Gastroesophageal sphincter (tissue), 4 donors: Measurements from ENCODE around the gene DUOXA1. TPM values are rescaled to one million over a fixed set of nuclear protein-coding genes. Genes with fewer than 3 reads are reported as not detected.

Experiments used
- ATAC-seq: fragments of 150-250 bp; one replicate; pipeline ENCODE4 v1.9.1; 2016; ENCODE audit warnings: mild to moderate bottlenecking, moderate library complexity
- H3K27ac ChIP-seq, 4 donors: fragments of 200-600 bp; sonication (generic) in 3 of 4; 1 replicate in 3 of 4; 2 replicates in 1 of 4; pipeline ENCODE4 v1.5.1; 2016 to 2019
- H3K27me3 ChIP-seq: fragments of 200-600 bp; sonication (generic); one replicate; pipeline ENCODE4 v1.5.1; 2019
- H3K36me3 ChIP-seq, 2 donors: fragments of 200-600 bp; sonication (generic); one replicate each; pipeline ENCODE4 v1.5.1; 2019; ENCODE audit warnings: control low read depth in 1 of 2
- H3K4me1 ChIP-seq, 3 donors: fragments of 200-600 bp; sonication (generic); 1 replicate in 2 of 3; 2 replicates in 1 of 3; pipeline ENCODE4 v1.5.1; 2016 to 2019; ENCODE audit warnings: control low read depth in 2 of 3
- H3K4me3 ChIP-seq, 2 donors: fragments of 200-600 bp; sonication (generic); one replicate each; pipeline ENCODE4 v1.5.1; 2019; ENCODE audit warnings: mild to moderate bottlenecking in 1 of 2, moderate library complexity in 1 of 2
- H3K9me3 ChIP-seq, 3 donors: fragments of 200-600 bp; sonication (generic); one replicate each; pipeline ENCODE4 v1.5.1; 2017 to 2019; ENCODE audit warnings: control low read depth in 2 of 3
- CTCF ChIP-seq, 4 experiments: fragments of 200-600 bp in 2 of 4; fragments of 450-650 bp in 2 of 4; sonication (generic) in 1 of 4; IDR thresholded peaks; one replicate each; pipeline ENCODE4 v1.5.1; 2017 to 2019; ENCODE audit warnings: antibody characterized with exemption in 4 of 4, mild to moderate bottlenecking in 2 of 4, moderate library complexity in 2 of 4
- EP300 ChIP-seq: sonication (generic); formaldehyde crosslinking; IDR thresholded peaks from one replicate; pipeline ENCODE4 v1.6.1; 2017; ENCODE audit warnings: antibody characterized with exemption, mild to moderate bottlenecking
- POLR2A ChIP-seq, 2 donors: fragments of 450-650 bp; IDR thresholded peaks; one replicate each; pipeline ENCODE4 v1.6.1; 2017; ENCODE audit warnings: antibody characterized with exemption in 2 of 2, mild to moderate bottlenecking in 2 of 2, moderate library complexity in 1 of 2
- POLR2AphosphoS5 ChIP-seq: sonication (generic); formaldehyde crosslinking; IDR thresholded peaks from one replicate; pipeline ENCODE4 v1.6.1; 2017; ENCODE audit warnings: antibody characterized with exemption
- WGBS, 2 donors: methylation state at CpG; one replicate each; pipeline ENCODE4 v1.1.5; 2018; ENCODE audit warnings: low coverage in 1 of 2; 5-methylcytosine and 5-hydroxymethylcytosine counted together
- total RNA-seq, 4 donors: library from RNA; depleted of rRNA; stranded (reverse); fragments of >200 nt; gene quantifications; one replicate each; pipeline ENCODE4 v1.1.0, GENCODE V29; 2016

DUOXA1 gene
- total RNA-seq, 4 donors from 2014 or later: 0.67 to 1.7 (median 1.7) TPM; not detected in 1

- H3K36me3 ChIP-seq: no peaks in the 10 kb centered on the region
- no peak within 1 kb of the TSS for H3K4me3 ChIP-seq
- WGBS, 2 donors: 0 to 11% methylated on average over 1 to 7 of the region's 42 CpGs
- no peak within 1 kb of the TSS for H3K27ac ChIP-seq
- H3K27me3 ChIP-seq: peaks cover 98% of the 10 kb centered on the region
- no peak for ATAC-seq
- H3K9me3 ChIP-seq: no peaks in the 10 kb centered on the region
- TF ChIP-seq POLR2AphosphoS5: no peak
- TF ChIP-seq EP300: no peak
- no peak for TF ChIP-seq CTCF (IDR thresholded peaks at IDR 0.05)
- no peak for TF ChIP-seq POLR2A (IDR thresholded peaks at IDR 0.05)
- H3K4me1 ChIP-seq: peaks cover 0 to 51% (median 20%) of the 10 kb centered on the region in 3 donors
These were observed 15.5 kb downstream of the DUOXA1 start, which contains the start of the genes DUOX2 and DUOXA2 for GRCh38 chr15:45114076-45114750. Gene DUOX2 (minus strand): TSS chr15:45114172. CDS start chr15:45113411, 761 bp downstream. Gene DUOXA2 (plus strand): TSS chr15:45114326. CDS start chr15:45114606, 280 bp downstream.

GRCh38 chr15:45113380-45113990 lies 16.2 kb downstream of the DUOXA1 start:
- 6 to 15% methylated on average over 4 to 5 of the region's 14 CpGs for WGBS, 2 donors
- Histone ChIP-seq H3K9me3 (no peaks in the 10 kb centered on the region), H3K27me3 (peaks cover 98% of the 10 kb centered on the region), H3K4me1 (peaks cover 0 to 51% (median 20%) of the 10 kb centered on the region in 3 donors), H3K36me3 (no peaks in the 10 kb centered on the region), H3K4me3 (no peak overlapping the region), H3K27ac (no peak overlapping the region)
- TF ChIP-seq POLR2A (IDR thresholded peaks at IDR 0.05) (no peak), POLR2AphosphoS5 (no peak), CTCF (IDR thresholded peaks at IDR 0.05) (no peak), EP300 (no peak)
- ATAC-seq: no peak

- H3K36me3 ChIP-seq: no peaks in the 10 kb centered on the region
- H3K9me3 ChIP-seq: no peaks in the 10 kb centered on the region
- no peak for ATAC-seq
- no peak overlapping the region for H3K27ac ChIP-seq
- 0 to 1% methylated on average over 2 to 18 of the region's 58 CpGs for WGBS, 2 donors
- no peak for TF ChIP-seq POLR2AphosphoS5
- no peak for TF ChIP-seq CTCF (IDR thresholded peaks at IDR 0.05)
- TF ChIP-seq POLR2A (IDR thresholded peaks at IDR 0.05): no peak
- no peak for TF ChIP-seq EP300
- H3K4me1 ChIP-seq: peaks cover 0 to 47% (median 18%) of the 10 kb centered on the region in 3 donors
- H3K27me3 ChIP-seq: peaks cover 97% of the 10 kb centered on the region
- H3K4me3 ChIP-seq: no peak overlapping the region
These were observed 16.9 kb downstream of the DUOXA1 start for GRCh38 chr15:45112591-45113379.

GRCh38 chr15:45112143-45112590 lies 17.5 kb downstream of the DUOXA1 start:
- TF ChIP-seq POLR2AphosphoS5 (no peak), EP300 (no peak), CTCF (IDR thresholded peaks at IDR 0.05) (no peak), POLR2A (IDR thresholded peaks at IDR 0.05) (no peak)
- Histone ChIP-seq H3K4me3 (no peak overlapping the region), H3K36me3 (no peaks in the 10 kb centered on the region), H3K4me1 (peaks cover 0 to 41% (median 16%) of the 10 kb centered on the region in 3 donors), H3K9me3 (no peaks in the 10 kb centered on the region), H3K27me3 (peaks cover 91% of the 10 kb centered on the region), H3K27ac (no peak overlapping the region)
- 3% methylated on average over 12 to 13 of the region's 13 CpGs for WGBS, 2 donors
- no peak for ATAC-seq
